ENCODE measurements around the gene CD163L1. TPM values are rescaled to one million over a fixed set of nuclear protein-coding genes. Genes with fewer than 3 reads are reported as not detected.
"Not testable (repeated sequence)": the region's sequence is repeated elsewhere in the genome, so short reads cannot be mapped to it uniquely, and the experiment has no call there.

Gene CD163L1
- polyA plus RNA-seq, 3 donors: 0.21 to 2.1 (median 1.8) TPM

DNA sequence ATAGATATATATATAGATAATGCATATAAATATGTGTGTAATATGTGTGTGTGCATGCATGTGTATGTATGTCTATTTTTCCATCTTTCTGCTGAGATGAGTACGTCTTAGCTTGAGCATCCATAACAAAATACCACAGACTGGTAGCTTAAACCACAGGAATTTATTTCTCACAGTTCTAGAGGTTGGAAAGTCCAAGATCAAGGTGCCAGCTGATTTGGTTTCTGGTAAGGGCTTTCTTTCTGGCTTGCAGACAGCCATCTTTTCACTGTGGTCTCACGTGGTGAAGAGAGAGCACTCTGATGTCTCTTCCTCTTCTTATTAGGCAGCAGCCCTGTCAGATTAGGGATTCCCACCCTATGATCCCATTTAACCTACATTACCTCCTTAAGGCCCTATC, 92.8 kb downstream of the CD163L1 start:
- WGBS, 3 donors: 56 to 71% (median 56%) methylated on average over 2 of the region's 2 CpGs

DNA sequence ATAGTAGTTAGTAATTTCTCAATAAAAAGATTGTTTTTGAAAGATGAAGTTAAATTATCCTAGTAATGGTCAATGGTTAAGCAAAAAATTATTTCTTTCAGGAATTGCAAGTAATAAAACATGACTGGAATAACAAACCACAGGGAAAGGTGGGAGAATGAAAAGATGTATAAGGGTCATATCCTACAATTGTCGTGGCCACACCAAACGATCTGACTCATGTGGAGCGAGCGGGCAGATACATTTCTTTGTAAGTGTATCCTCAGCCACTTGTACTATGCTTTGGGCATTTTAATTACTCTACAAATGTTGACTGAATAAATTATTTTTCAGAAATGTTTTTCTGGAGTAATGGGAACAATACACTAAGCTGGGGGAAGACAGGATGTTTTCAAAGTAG, 94.5 kb downstream of the CD163L1 start:
- H3K27ac ChIP-seq (ENCODE audit: low read depth, low read length): no peak overlapping the region
- WGBS, 3 donors: 65 to 76% (median 73%) methylated on average over 4 of the region's 4 CpGs

More for the DNA sequence above, 92.8 kb downstream of the CD163L1 start:
- H3K27ac ChIP-seq (ENCODE audit: low read depth, low read length): no peak overlapping the region

DNA sequence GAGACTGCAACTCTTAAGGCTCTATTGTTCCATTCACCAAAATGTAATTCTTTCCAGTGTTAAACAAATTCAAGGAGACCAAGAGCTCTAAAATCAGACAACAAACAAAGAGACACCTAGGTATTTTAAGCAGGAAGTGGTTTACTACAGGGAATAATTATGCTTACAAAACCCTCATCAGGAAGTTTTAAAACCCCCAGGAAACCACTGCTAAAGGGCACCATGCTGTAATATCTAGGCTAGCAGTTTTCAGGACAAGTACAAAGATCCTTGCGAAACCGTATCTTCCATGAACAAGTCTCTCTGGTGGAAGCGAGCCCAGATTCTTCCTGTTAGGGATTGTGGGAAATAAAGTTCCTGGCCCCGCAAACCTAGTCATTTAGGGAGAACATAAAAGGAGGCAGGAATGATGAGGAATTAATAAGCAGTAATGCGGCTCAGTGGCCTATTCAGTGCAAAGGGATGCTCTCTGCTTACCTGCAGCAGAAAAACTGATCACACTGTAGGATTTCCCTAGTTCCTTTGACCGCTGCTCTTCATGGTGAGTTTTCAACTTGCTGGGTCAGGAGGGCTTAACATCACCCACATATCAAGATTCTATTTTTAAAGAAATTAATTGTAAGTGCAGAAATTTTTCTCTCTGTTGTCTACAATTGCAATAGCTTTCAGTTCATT, 97.3 kb downstream of the CD163L1 start:
- no peak overlapping the region for H3K27ac ChIP-seq (ENCODE audit: low read depth, low read length)
- 62 to 80% (median 65%) methylated on average over 6 of the region's 6 CpGs for WGBS, 3 donors

DNA sequence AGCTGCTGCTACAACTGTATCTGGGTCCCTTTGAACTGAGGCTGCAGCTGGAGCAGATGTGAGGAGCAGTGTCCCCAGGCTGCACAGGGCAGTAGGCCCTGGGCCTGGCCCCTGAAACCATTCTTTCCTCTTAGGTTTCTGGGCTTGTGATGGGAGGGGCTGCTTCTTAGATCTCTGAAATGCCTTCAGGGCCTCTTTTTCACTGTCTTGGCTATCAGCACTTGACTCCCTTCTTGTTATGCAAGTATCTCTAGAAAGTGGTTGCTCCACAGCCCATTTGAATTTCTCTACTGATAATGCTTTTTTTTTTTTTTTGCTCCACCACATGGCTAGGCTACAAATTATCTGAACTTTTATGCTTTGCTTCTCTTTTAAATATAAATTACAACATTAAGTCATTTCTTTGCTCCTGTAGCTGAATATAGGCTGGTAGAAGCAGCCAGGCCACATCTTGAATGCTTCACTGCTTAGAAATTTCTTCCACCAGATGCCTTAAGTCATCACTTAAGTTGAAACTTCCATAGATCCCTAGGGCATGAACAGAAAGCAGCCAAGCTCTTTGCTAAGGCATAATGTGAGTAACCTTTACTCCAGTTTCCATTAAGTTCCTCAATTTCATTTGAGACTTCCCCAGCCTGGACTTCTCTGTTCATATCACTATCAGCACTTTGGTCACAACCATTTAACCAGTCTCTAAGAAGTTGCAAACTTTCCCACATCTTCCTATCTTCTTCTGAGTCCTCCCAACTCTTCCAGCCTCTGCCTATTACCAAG, 98.9 kb downstream of the CD163L1 start:
- H3K27ac ChIP-seq (ENCODE audit: low read depth, low read length): no peak overlapping the region

DNA sequence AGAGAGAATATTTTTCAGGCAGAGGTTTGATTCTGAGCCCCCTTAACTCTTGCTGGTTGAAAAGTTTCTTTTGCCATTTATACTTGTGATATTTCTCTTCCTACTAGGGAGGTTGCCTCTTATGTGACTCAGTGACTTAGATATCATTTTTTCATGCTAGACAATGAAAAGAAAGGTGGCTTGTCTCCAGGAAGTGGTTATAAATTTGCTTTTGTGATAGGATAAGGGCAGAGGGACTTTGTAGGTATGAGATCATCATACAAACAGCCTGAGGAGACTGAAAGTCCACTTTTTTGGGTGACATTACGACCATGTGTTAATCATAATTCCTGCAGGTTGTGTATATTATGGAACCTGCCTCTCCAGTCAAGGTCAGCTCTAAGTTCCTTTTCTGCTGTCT, 104.3 kb downstream of the CD163L1 start:
- no peak overlapping the region for H3K27ac ChIP-seq (ENCODE audit: low read depth, low read length)
- 59 to 68% (median 68%) methylated on average over 1 of the region's 1 CpG for WGBS, 3 donors

DNA sequence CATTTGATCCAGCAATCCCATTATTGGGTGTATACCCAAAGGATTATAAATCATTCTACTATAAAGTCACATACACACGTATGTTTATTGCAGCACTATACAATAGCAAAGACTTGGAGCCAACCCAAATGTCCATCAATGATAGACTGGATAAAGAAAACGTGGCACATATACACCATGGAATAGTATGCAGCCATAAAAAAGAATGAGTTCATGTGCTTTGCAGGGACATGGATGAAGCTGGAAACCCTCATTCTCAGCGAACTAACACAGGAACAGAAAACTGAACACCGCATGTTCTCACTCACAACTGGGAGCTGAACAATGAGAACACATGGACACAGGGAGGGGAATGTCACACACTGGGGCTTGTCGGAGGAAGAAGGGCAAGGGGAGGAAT, 106.2 kb downstream of the CD163L1 start:
- 80 to 93% (median 88%) methylated on average over 5 of the region's 5 CpGs for WGBS, 3 donors
- H3K27ac ChIP-seq (ENCODE audit: low read depth, low read length): not testable (repeated sequence)

DNA sequence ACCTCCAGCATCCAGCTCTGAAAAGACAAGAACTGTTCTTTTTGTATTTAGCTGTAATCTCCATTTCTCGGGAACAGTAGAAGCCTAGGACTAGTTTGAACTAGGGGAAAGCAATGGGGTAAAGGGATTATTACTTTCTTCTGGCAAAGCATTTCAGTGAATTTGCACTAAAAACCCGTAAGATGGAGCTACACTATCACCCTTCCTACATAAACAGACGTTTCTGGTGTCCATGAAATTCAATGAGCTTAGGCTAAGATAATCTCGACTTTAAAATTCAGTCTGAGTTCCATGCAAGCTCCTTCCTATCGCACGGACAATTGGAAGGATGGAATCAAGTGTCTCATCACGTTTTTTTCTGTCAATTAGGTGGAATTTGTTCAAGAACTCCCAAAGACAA, 116.0 kb downstream of the CD163L1 start:
- WGBS, 3 donors: 71 to 80% (median 75%) methylated on average over 7 of the region's 7 CpGs
- no peak overlapping the region for H3K27ac ChIP-seq (ENCODE audit: low read depth, low read length)

DNA sequence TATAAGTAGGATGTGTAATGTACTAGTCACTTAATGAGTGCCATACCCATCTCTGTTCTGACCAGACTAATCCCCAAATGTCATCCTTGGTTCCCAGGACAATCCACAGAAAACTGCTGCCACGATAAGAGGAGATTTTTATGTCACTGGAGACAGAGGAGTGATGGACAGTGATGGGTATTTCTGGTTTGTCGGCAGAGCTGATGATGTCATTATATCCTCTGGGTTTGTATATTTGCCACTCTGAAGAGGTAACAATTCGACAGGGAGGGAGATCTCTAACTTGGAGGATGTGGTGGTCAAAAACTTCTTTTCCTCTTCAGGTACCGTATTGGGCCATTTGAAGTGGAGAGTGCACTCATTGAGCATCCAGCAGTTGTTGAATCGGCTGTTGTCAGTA, 119.8 kb downstream of the CD163L1 start:
- no peak overlapping the region for H3K27ac ChIP-seq (ENCODE audit: low read depth, low read length)
- WGBS, 3 donors: 73 to 85% (median 85%) methylated on average over 5 of the region's 5 CpGs

DNA sequence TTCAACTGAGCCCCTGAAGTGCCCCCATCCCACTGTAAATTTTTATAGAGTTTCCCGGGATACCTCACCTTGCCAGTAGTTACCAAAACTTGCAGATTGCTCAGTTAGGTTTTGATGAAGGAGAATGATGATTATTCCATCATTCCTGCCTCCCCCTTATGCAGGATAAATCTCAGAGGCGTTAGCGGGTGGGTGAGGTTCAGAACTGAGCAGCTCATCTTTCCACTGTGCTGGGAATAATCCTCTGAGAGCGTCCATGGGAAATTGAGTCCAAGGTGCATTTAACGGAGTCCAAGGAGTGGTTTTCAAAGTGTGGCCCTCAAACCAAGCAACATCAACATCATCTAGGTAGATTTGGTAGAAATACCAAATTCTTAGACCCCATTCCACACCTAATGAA, 121.4 kb downstream of the CD163L1 start:
- H3K27ac ChIP-seq (ENCODE audit: low read depth, low read length): no peak overlapping the region
- WGBS, 3 donors: 80 to 91% (median 81%) methylated on average over 5 of the region's 5 CpGs

DNA sequence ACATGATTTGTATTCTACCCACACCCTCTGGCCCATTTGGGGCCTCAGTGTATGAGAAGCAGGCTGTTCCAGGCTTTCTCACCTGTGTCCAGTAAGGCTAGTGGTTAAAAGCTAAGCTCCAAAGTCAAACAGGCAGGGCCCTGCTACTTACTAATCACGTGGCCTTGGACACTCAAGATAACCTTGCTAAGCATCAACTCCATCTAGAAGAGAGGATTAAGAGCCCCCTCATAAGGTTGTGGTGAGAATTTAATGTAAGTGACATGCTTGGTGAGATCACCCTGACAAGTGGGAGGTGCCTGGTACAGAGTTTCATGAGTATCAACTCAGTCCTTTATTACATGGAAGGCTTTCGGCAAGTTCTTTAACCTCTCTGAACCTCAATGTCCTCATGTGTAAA, 122.3 kb downstream of the CD163L1 start:
- WGBS, 3 donors: 52 to 76% (median 72%) methylated on average over 2 of the region's 2 CpGs
- H3K27ac ChIP-seq (ENCODE audit: low read depth, low read length): no peak overlapping the region

DNA sequence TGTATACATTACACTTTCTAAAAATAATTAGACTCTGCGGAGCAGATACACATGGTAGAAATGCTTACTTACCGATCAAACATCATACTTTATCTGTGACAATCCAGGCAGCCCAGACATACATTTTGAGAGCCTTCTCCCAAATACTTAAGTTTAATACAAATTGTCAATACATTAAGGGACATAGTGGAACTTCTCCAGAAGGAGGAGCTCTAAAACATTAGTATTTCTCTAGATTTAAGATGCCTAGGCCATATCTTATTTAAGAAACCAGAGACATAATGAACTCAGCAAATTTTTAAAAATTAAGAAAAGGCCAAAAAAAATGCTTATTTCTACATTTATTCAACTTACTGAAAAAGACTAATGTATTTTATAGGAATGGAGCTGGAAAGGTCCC, 124.0 kb downstream of the CD163L1 start:
- 90 to 98% (median 91%) methylated on average over 2 of the region's 2 CpGs for WGBS, 3 donors
- no peak overlapping the region for H3K27ac ChIP-seq (ENCODE audit: low read depth, low read length)

DNA sequence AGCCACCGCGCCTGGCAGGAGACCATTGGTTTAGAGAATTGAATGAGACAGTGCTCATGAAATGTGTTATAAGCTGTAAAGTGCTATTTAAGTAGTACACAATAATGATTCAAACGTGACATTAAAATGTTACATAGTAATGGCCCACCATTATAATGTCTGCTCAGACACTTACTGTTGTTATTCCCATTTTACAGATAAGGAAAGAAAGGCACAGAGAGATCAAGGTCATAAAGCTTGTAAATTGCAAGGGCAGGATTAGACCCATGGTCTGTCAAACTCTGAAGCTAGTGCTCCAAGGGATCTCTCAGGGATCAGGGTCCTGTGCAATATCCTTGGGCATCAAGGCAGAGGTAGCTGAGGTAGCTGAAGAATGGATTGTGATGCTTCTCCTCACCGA, 133.9 kb downstream of the CD163L1 start:
- 89 to 92% (median 91%) methylated on average over 4 of the region's 4 CpGs for WGBS, 3 donors
- H3K27ac ChIP-seq (ENCODE audit: low read depth, low read length): no peak overlapping the region

Other genes starting within 250 kb of the CD163L1 start
- gene ACSM4, start 140.1 kb downstream of the CD163L1 start, polyA plus RNA-seq: not detected
- gene CD163, start 59.6 kb upstream of the CD163L1 start, polyA plus RNA-seq: 100 to 1,000 TPM in 2 of 3 donors, 10 to 100 TPM in 1; 48.3 to 211 (median 123) TPM
- gene APOBEC1, start 221.8 kb upstream of the CD163L1 start, polyA plus RNA-seq: not detected